GM13976 (cell line): Measurements from ENCODE around the gene TMEM182.

Source experiments
- DNase-seq: peaks from one replicate; pipeline ENCODE4 v3.0.0; 2012; ENCODE audit warnings: low spot score
- CTCF ChIP-seq: IDR thresholded peaks from 2 replicates; pipeline ENCODE4 v1.5.1; 2012; ENCODE audit warnings: borderline replicate concordance, mild to moderate bottlenecking; ENCODE audit not compliant: insufficient read depth; ENCODE audit errors: extremely low read depth, missing control alignments, control extremely low read depth
- in situ Hi-C: fragments of 300-500 bp; cut with MboI; formaldehyde crosslinking; loops from one replicate; pipeline ENCODE4 v1.12.0; 2022; ENCODE audit warnings: low sequenced_read_pairs, mixed read lengths, inconsistent platforms; ENCODE audit not compliant: unreplicated experiment

Gene TMEM182, protein sequence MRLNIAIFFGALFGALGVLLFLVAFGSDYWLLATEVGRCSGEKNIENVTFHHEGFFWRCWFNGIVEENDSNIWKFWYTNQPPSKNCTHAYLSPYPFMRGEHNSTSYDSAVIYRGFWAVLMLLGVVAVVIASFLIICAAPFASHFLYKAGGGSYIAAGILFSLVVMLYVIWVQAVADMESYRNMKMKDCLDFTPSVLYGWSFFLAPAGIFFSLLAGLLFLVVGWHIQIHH

DNA sequence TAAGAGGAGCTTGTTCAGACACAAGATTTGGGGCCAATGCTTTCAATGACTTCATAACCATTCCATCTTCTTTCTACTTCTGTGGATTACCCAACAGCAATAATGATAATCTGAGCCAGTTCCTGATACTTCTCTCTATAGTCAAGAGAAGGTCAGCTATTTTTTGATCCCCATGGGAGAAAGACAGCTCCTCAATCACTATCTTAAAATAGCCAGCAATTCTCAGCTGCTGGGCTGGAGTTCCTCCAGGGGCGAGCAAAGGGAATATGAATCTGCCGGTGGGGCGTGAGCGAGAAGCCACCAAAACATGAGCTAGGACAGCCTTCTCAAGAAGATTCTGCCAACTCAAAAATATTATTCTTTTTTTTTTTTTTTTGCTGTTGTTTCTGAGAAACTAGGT, at the start of gene TMEM182:
TSS of gene TMEM182 (plus strand) at position 269 of the 400 bp plus-strand sequence. CDS start 187 bp downstream, outside the sequence.
- TF ChIP-seq CTCF: no peak
- in situ Hi-C loops: no loop called here
- no peak for DNase-seq

DNA sequence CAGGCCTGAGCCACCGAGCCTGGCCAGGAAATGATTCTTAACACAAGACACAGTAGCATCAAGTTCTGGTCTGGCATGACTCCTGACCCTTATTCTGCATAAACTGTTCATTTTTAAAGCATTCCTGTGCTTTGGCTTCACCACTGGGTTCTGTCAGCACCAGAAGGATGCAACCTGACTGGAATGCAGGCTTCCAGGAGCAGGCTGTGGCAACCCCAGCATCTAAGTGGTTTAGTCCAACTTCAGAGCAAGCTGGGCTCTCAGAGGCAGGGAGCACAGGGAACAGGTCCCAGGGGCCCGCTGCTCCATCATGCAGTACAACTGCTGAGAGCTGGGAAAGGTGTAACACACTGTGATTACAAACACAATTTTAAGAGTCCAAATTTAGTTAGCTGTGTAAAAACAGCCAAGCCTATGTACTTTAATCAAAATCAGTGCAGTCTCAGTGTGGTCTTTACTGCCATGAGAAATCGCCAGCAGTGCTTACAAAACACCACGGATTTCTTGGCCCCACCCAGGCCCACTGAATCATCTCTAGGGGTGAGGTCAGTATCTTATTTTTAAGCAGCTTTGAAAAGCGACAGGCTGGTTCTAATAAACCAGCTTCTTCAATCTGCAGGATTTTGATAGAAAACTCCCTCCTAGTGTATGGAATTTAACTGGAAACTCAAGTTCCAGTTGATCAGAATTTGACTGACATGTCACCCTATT, 44.4 kb upstream of the TMEM182 start:
- no peak for TF ChIP-seq CTCF
- in situ Hi-C loops: no loop called here
- no peak for DNase-seq

GRCh38 chr2:102718387-102719316, 43.2 kb upstream of the TMEM182 start:
- TF ChIP-seq CTCF: no peak
- in situ Hi-C loops: no loop called here
- no peak for DNase-seq

DNA sequence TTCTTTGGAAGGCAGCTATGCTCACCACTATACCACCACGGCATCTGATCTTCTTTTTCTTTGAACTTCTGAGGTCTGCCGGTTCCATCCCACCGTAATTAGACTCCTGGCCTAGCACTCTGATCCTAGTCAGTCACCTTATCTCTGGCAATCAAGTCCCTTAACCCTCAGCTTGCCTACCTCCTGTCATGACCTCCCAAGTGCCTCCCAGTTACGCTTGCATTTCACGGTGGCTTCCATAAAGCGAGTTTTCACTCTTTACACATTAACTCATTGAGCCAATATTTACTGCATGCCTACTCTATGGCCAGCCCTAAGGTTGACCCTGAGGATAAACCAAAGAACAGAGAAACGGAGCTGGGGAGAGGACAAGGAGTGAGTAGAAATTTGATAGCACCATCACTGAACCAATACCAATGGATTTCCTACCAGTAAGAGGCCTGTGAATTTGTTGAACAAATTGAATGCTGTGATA, 37.8 kb upstream of the TMEM182 start:
- TF ChIP-seq CTCF: no peak
- DNase-seq: no peak
- in situ Hi-C loops: no loop called here

DNA sequence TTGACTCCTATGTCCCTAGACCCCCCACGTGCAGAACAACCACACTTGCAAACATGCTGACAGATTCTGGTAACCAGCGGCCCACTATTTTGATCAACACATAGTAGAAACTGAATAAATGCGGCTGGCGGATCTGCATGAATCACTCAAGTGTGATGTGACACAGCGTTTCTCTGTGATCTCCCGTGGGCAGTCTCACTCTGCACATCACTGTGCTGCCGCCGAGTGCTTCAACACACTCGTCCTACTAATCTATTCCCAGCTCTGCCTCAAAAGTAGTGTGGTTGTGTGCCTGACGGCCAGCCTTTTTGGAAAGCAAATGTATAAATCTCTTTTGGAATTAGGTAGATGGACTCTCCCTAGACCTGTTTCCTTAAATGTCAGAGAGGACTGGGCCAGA, 37.3 kb upstream of the TMEM182 start:
- TF ChIP-seq CTCF: no peak
- DNase-seq: no peak
- in situ Hi-C loops: no loop called here
